Osteocyte (in vitro differentiated cells): ENCODE measurements around the gene CMIP. TPM values are rescaled to one million over a fixed set of nuclear protein-coding genes. Genes with fewer than 3 reads are reported as not detected.

Source experiments
- DNase-seq: peaks from one replicate; pipeline ENCODE4 v3.0.0; 2021; ENCODE audit warnings: mixed read lengths; ENCODE audit not compliant: unreplicated experiment; ENCODE audit errors: extremely low spot score
- H3K27ac Mint-ChIP-seq: one replicate; pipeline ENCODE4 v1.8.0; 2021; ENCODE audit warnings: mild to moderate bottlenecking, mixed read lengths; ENCODE audit not compliant: unreplicated experiment
- H3K27me3 Mint-ChIP-seq: one replicate; pipeline ENCODE4 v1.8.0; 2021; ENCODE audit warnings: mixed read lengths; ENCODE audit not compliant: unreplicated experiment
- H3K36me3 Mint-ChIP-seq: one replicate; pipeline ENCODE4 v1.8.0; 2021; ENCODE audit warnings: mixed read lengths; ENCODE audit not compliant: unreplicated experiment
- H3K4me1 Mint-ChIP-seq: one replicate; pipeline ENCODE4 v1.8.0; 2021; ENCODE audit warnings: mixed read lengths; ENCODE audit not compliant: unreplicated experiment
- H3K4me3 Mint-ChIP-seq: one replicate; pipeline ENCODE4 v1.8.0; 2021; ENCODE audit warnings: mild to moderate bottlenecking, moderate library complexity, mixed read lengths; ENCODE audit not compliant: unreplicated experiment
- H3K9me3 Mint-ChIP-seq: one replicate; pipeline ENCODE4 v1.8.0; 2021; ENCODE audit warnings: mixed read lengths; ENCODE audit not compliant: unreplicated experiment
- total RNA-seq: library from RNA; stranded (reverse); gene quantifications from 2 replicates; pipeline ENCODE4 v1.2.1, GENCODE V29; 2021
- TF ChIP-seq, protein P1 (sequence below): fragments of 200-600 bp; sonication (generic); IDR thresholded peaks from 2 replicates; pipeline ENCODE4 v1.5.0; 2021; ENCODE audit warnings: antibody characterized with exemption, mild to moderate bottlenecking, moderate library complexity

CMIP gene
- total RNA-seq, 1 donor from 2014 or later, result 38.0 TPM

- H3K9me3 Mint-ChIP-seq, result no peaks in the 10 kb centered on the region
- no peak overlapping the region for H3K27ac Mint-ChIP-seq
- H3K4me1 Mint-ChIP-seq, result peaks cover 15% of the 10 kb centered on the region
- peaks cover 2% of the 10 kb centered on the region for H3K36me3 Mint-ChIP-seq
- no peak overlapping the region for H3K4me3 Mint-ChIP-seq
- TF ChIP-seq, protein P1, sequence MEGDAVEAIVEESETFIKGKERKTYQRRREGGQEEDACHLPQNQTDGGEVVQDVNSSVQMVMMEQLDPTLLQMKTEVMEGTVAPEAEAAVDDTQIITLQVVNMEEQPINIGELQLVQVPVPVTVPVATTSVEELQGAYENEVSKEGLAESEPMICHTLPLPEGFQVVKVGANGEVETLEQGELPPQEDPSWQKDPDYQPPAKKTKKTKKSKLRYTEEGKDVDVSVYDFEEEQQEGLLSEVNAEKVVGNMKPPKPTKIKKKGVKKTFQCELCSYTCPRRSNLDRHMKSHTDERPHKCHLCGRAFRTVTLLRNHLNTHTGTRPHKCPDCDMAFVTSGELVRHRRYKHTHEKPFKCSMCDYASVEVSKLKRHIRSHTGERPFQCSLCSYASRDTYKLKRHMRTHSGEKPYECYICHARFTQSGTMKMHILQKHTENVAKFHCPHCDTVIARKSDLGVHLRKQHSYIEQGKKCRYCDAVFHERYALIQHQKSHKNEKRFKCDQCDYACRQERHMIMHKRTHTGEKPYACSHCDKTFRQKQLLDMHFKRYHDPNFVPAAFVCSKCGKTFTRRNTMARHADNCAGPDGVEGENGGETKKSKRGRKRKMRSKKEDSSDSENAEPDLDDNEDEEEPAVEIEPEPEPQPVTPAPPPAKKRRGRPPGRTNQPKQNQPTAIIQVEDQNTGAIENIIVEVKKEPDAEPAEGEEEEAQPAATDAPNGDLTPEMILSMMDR, result no peak
- no peaks in the 10 kb centered on the region for H3K27me3 Mint-ChIP-seq
- DNase-seq, result no peak
Observed at GRCh38 chr16:81610936-81611335, 166.3 kb downstream of the CMIP start.

- no peak for DNase-seq
- Mint-ChIP-seq H3K36me3 (peaks cover 2% of the 10 kb centered on the region), H3K4me3 (no peak overlapping the region), H3K9me3 (no peaks in the 10 kb centered on the region), H3K4me1 (peaks cover 23% of the 10 kb centered on the region), H3K27ac (no peak overlapping the region), H3K27me3 (no peaks in the 10 kb centered on the region)
- TF ChIP-seq, protein P1, result no peak
Observed at GRCh38 chr16:81611721-81612120, 167.1 kb downstream of the CMIP start.

DNA sequence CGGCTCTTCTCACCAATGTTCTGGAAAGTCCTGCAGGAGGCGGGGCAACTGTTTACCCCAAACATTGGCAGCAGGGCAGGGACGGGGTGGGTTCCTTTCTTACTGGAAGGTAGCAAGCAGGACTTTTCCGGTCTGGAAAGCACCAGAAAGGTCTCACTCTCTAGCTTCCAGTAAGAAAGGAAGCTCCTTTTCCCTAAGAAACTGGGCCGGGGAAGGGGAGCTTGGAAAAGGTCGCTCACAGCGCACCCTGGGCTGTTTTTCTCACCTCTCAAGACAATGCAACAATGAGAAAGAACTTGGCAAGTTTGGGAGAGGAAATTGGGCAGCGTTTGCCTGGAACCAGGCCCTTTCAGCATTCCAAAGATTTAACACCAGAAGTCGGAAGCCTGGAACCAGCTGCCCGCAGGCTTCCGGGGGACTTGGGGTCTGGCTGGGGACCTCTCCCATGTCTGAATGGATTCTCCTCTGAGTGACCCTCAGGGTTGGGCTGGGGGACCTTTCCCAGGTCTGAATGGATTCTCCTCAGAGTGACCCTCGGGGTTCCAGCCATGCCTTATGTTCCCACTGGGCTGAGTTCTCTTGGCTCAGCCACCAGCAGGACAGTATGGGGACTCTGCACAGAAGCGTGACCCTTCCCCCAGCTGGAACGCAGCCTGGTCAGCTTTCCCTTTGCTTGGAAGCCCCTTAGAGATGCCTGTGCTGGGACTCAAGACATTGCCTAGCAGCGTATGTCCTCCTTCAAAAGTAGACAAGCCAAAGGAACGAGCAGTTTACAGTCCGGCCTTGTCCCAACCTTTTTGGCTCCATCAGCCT lies 167.9 kb downstream of the CMIP start:
- no peak for DNase-seq
- no peak overlapping the region for H3K27ac Mint-ChIP-seq
- H3K9me3 Mint-ChIP-seq, result no peaks in the 10 kb centered on the region
- H3K36me3 Mint-ChIP-seq, result peaks cover 2% of the 10 kb centered on the region
- H3K27me3 Mint-ChIP-seq, result no peaks in the 10 kb centered on the region
- H3K4me1 Mint-ChIP-seq, result peaks cover 29% of the 10 kb centered on the region
- TF ChIP-seq, protein P1, result no peak
- no peak overlapping the region for H3K4me3 Mint-ChIP-seq

GRCh38 chr16:81614171-81614570 lies 169.6 kb downstream of the CMIP start:
- no peaks in the 10 kb centered on the region for H3K27me3 Mint-ChIP-seq
- no peak for DNase-seq
- no peak overlapping the region for H3K4me3 Mint-ChIP-seq
- H3K9me3 Mint-ChIP-seq, result no peaks in the 10 kb centered on the region
- no peak overlapping the region for H3K27ac Mint-ChIP-seq
- TF ChIP-seq, protein P1, result no peak
- peaks cover 9% of the 10 kb centered on the region for H3K36me3 Mint-ChIP-seq
- H3K4me1 Mint-ChIP-seq, result peaks cover 30% of the 10 kb centered on the region

DNA sequence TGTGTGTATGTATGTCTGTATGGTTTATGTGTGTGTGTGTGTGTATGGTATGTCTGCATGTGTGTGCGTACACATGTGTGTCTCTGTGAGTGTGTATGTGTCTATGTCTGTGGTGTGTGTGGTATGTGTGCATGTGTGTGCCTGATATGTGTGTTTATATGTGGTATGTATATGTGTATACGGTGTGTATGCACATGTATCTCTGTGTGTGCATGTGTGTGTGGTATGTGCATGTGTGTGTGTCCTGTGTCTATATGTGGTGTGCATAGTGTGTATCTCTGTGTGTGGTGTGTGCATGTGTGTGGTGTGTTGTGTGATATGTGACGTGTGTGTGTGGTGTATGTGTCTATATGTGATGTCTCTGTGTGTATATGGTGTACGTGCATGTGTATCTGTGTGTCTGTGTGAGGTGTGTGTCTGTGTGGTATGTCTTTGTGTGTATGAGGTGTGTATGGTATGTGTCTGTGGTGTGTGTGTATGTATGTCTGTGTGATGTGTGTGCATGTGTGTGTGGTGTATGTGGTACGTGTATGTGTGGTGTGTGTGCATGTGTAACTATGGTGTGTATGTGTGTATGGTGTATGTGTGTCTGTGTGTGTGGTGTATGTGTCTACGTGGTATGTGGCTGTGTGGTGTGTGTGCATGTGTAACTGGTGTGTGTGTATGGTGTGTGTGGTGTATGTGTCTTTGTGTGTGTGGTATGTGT lies 170.2 kb downstream of the CMIP start:
- Mint-ChIP-seq H3K36me3 (peaks cover 8% of the 10 kb centered on the region), H3K27ac (no peak overlapping the region), H3K4me1 (peaks cover 23% of the 10 kb centered on the region), H3K4me3 (no peak overlapping the region), H3K27me3 (no peaks in the 10 kb centered on the region), H3K9me3 (no peaks in the 10 kb centered on the region)
- TF ChIP-seq, protein P1, result no peak
- no peak for DNase-seq
